H1 (cell line): ENCODE measurements around the gene OOEP. TPM values are rescaled to one million over a fixed set of nuclear protein-coding genes. Genes with fewer than 3 reads are reported as not detected.

Experiments used
- SIN3A ChIP-seq, 2 experiments: IDR thresholded peaks in 1 of 2; conservative IDR thresholded peaks in 1 of 2; 2 replicates each; pipeline ENCODE4 v1.6.1; 2011 to 2012; ENCODE audit warnings: low read length in 2 of 2, improper control_type of control experiment in 1 of 2, low read depth in 1 of 2, mild to moderate bottlenecking in 1 of 2
- SP2 ChIP-seq: IDR thresholded peaks from 2 replicates; pipeline ENCODE4 v1.6.1; 2012; ENCODE audit warnings: mild to moderate bottlenecking, low read length, inconsistent platforms
- TAF1 ChIP-seq: IDR thresholded peaks from 2 replicates; pipeline ENCODE4 v1.6.1; 2011; ENCODE audit warnings: mild to moderate bottlenecking, low read depth, low read length
- polyA plus RNA-seq, 7 experiments: library from polyadenylated mRNA; depleted of rRNA in 3 of 7; stranded (reverse) in 5 of 7; unstranded in 2 of 7; fragments of >200 nt in 5 of 7; fragments of 200-250 nt in 2 of 7; gene quantifications; 1 replicate in 5 of 7; 2 replicates in 1 of 7; 4 replicates in 1 of 7; pipeline versions ENCODE4 v1.2.1 to v1.2.3, GENCODE V29; 2011 to 2013; ENCODE audit warnings: missing spikeins in 2 of 7, mixed read lengths in 2 of 7
- total RNA-seq: library from RNA; stranded (reverse); fragmentation: NEBNext Ultra II Directional; extraction: Animal tissue kit (Norgen Biotek cat#: 25700); gene quantifications from 2 replicates; pipeline ENCODE4 v1.2.1, GENCODE V29; 2021
- TF ChIP-seq, protein P1 (sequence below): fragments of 300-600 bp; sonication (generic); IDR thresholded peaks from 2 replicates; pipeline ENCODE4 v1.7.1; 2012; ENCODE audit warnings: low read length, moderate library complexity, mild to moderate bottlenecking, inconsistent platforms; ENCODE audit not compliant: insufficient replicate concordance
- TF ChIP-seq, protein P2 (sequence below): IDR thresholded peaks from 2 replicates; pipeline ENCODE4 v1.6.1; 2012; ENCODE audit warnings: inconsistent platforms
- TF ChIP-seq, protein P3 (sequence below): IDR thresholded peaks from 2 replicates; pipeline ENCODE4 v1.6.1; 2012; ENCODE audit warnings: low read length, inconsistent platforms

The OOEP gene
- total and polyA plus RNA-seq, 2 of the 8 experiments (the other 6 are each of a cell fraction or from before 2014, with no cell fraction given), result 0.20 to 0.41 TPM

DNA sequence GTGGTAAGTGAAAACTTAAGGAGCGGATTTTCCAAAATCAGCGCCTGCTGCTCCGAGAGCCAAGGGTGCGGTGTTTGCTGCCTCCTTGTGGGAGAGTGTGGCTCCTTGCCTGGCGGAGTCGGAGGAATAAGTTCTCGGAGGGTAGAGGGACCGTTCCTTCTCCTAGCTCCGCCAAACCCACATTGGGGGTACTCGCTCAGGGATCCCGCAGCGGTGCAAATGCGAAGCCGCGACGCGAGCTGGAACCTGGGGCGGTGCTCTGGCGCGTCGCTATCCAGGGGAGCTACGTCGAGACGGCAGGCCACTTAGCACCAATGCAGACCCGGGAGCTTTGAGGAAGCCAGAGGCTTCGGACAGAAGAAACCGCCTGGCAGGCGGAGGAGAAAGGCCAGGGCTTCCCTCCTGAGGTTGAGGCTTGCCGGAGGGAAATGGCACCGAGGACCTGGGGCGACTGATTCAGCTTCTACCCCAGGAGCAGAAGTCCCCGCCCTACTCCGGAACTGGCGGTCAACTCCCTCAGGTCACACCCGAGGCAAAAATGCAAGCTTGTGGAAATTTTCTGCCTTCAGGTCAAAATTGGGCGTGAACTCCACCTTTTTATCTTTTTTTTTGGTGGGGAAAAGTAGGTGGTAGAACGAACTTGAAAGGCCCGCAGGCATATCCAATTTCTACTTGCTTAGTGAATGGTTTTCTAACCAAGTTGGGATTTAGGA, 19.3 kb upstream of the OOEP start (continued):
- TF ChIP-seq, protein P1, sequence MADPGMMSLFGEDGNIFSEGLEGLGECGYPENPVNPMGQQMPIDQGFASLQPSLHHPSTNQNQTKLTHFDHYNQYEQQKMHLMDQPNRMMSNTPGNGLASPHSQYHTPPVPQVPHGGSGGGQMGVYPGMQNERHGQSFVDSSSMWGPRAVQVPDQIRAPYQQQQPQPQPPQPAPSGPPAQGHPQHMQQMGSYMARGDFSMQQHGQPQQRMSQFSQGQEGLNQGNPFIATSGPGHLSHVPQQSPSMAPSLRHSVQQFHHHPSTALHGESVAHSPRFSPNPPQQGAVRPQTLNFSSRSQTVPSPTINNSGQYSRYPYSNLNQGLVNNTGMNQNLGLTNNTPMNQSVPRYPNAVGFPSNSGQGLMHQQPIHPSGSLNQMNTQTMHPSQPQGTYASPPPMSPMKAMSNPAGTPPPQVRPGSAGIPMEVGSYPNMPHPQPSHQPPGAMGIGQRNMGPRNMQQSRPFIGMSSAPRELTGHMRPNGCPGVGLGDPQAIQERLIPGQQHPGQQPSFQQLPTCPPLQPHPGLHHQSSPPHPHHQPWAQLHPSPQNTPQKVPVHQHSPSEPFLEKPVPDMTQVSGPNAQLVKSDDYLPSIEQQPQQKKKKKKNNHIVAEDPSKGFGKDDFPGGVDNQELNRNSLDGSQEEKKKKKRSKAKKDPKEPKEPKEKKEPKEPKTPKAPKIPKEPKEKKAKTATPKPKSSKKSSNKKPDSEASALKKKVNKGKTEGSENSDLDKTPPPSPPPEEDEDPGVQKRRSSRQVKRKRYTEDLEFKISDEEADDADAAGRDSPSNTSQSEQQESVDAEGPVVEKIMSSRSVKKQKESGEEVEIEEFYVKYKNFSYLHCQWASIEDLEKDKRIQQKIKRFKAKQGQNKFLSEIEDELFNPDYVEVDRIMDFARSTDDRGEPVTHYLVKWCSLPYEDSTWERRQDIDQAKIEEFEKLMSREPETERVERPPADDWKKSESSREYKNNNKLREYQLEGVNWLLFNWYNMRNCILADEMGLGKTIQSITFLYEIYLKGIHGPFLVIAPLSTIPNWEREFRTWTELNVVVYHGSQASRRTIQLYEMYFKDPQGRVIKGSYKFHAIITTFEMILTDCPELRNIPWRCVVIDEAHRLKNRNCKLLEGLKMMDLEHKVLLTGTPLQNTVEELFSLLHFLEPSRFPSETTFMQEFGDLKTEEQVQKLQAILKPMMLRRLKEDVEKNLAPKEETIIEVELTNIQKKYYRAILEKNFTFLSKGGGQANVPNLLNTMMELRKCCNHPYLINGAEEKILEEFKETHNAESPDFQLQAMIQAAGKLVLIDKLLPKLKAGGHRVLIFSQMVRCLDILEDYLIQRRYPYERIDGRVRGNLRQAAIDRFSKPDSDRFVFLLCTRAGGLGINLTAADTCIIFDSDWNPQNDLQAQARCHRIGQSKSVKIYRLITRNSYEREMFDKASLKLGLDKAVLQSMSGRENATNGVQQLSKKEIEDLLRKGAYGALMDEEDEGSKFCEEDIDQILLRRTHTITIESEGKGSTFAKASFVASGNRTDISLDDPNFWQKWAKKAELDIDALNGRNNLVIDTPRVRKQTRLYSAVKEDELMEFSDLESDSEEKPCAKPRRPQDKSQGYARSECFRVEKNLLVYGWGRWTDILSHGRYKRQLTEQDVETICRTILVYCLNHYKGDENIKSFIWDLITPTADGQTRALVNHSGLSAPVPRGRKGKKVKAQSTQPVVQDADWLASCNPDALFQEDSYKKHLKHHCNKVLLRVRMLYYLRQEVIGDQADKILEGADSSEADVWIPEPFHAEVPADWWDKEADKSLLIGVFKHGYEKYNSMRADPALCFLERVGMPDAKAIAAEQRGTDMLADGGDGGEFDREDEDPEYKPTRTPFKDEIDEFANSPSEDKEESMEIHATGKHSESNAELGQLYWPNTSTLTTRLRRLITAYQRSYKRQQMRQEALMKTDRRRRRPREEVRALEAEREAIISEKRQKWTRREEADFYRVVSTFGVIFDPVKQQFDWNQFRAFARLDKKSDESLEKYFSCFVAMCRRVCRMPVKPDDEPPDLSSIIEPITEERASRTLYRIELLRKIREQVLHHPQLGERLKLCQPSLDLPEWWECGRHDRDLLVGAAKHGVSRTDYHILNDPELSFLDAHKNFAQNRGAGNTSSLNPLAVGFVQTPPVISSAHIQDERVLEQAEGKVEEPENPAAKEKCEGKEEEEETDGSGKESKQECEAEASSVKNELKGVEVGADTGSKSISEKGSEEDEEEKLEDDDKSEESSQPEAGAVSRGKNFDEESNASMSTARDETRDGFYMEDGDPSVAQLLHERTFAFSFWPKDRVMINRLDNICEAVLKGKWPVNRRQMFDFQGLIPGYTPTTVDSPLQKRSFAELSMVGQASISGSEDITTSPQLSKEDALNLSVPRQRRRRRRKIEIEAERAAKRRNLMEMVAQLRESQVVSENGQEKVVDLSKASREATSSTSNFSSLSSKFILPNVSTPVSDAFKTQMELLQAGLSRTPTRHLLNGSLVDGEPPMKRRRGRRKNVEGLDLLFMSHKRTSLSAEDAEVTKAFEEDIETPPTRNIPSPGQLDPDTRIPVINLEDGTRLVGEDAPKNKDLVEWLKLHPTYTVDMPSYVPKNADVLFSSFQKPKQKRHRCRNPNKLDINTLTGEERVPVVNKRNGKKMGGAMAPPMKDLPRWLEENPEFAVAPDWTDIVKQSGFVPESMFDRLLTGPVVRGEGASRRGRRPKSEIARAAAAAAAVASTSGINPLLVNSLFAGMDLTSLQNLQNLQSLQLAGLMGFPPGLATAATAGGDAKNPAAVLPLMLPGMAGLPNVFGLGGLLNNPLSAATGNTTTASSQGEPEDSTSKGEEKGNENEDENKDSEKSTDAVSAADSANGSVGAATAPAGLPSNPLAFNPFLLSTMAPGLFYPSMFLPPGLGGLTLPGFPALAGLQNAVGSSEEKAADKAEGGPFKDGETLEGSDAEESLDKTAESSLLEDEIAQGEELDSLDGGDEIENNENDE, result no peak
- TF ChIP-seq, protein P2, sequence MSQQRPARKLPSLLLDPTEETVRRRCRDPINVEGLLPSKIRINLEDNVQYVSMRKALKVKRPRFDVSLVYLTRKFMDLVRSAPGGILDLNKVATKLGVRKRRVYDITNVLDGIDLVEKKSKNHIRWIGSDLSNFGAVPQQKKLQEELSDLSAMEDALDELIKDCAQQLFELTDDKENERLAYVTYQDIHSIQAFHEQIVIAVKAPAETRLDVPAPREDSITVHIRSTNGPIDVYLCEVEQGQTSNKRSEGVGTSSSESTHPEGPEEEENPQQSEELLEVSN, result peak; percentile 87
- TF ChIP-seq TAF1 (peak; percentile 78), SP2 (no peak), SIN3A (conservative IDR thresholded peaks at IDR 0.05 in 1 of 2, IDR thresholded peaks at IDR 0.05 in 1 of 2; ENCODE audit: low read depth in 1 of 2, low read length in 2 of 2) (0 out of 4 replicates have a peak, but pooled peaks of 1 of the 2 experiments have one; percentile 27)
- TF ChIP-seq, protein P3, sequence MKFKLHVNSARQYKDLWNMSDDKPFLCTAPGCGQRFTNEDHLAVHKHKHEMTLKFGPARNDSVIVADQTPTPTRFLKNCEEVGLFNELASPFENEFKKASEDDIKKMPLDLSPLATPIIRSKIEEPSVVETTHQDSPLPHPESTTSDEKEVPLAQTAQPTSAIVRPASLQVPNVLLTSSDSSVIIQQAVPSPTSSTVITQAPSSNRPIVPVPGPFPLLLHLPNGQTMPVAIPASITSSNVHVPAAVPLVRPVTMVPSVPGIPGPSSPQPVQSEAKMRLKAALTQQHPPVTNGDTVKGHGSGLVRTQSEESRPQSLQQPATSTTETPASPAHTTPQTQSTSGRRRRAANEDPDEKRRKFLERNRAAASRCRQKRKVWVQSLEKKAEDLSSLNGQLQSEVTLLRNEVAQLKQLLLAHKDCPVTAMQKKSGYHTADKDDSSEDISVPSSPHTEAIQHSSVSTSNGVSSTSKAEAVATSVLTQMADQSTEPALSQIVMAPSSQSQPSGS, result no peak
- TF ChIP-seq, all 59 proteins: peak for 20
